Stomach (tissue), 9 donors: ENCODE measurements around the gene C2CD3. TPM values are rescaled to one million over a fixed set of nuclear protein-coding genes. Genes with fewer than 3 reads are reported as not detected.

ENCODE experiments used
- DNase-seq, 2 donors: peaks; one replicate each; pipeline versions ENCODE4 v3.0.0 to v3.0.0-alpha.2; 2013 to 2019
- H3K27ac ChIP-seq, 5 donors: fragments of 200-600 bp in 4 of 5; sonication (generic) in 4 of 5; one replicate each; pipeline ENCODE4 v1.5.1; 2013 to 2019; ENCODE audit warnings: mild to moderate bottlenecking in 1 of 5, moderate library complexity in 1 of 5
- H3K27me3 ChIP-seq, 3 donors: fragments of 200-600 bp; sonication (generic); one replicate each; pipeline ENCODE4 v1.5.1; 2017 to 2019; ENCODE audit warnings: mixed run types in 1 of 3
- H3K36me3 ChIP-seq, 4 donors: fragments of 200-600 bp; sonication (generic); 1 replicate in 3 of 4; 2 replicates in 1 of 4; pipeline ENCODE4 v1.5.1; 2016 to 2019
- H3K4me1 ChIP-seq, 4 donors: fragments of 200-600 bp; sonication (generic); one replicate each; pipeline ENCODE4 v1.5.1; 2016 to 2019
- H3K4me3 ChIP-seq, 4 donors: fragments of 200-600 bp; sonication (generic) in 3 of 4; one replicate each; pipeline ENCODE4 v1.5.1; 2016 to 2019; ENCODE audit warnings: mild to moderate bottlenecking in 1 of 4
- H3K9me3 ChIP-seq, 4 donors: fragments of 200-600 bp; sonication (generic); one replicate each; pipeline ENCODE4 v1.5.1; 2016 to 2019
- EP300 ChIP-seq: sonication (generic); formaldehyde crosslinking; IDR thresholded peaks from one replicate; pipeline ENCODE4 v1.6.1; 2017; ENCODE audit warnings: antibody characterized with exemption
- POLR2A ChIP-seq, 4 donors: fragments of 450-650 bp; IDR thresholded peaks; one replicate each; pipeline ENCODE4 v1.6.1; 2016; ENCODE audit warnings: antibody characterized with exemption in 4 of 4, control low read depth in 2 of 4, mild to moderate bottlenecking in 1 of 4, moderate library complexity in 1 of 4
- POLR2AphosphoS5 ChIP-seq, 3 donors: sonication (generic); formaldehyde crosslinking; IDR thresholded peaks; one replicate each; pipeline ENCODE4 v1.6.1; 2016; ENCODE audit warnings: antibody characterized with exemption in 3 of 3
- WGBS, 5 donors: extraction: QIAGEN DNeasy Blood & Tissue Kit in 3 of 5; methylation state at CpG; one replicate each; pipeline versions ENCODE4 v1.1.5 to v1.1.7; 2013 to 2018; 5-methylcytosine and 5-hydroxymethylcytosine counted together
- intact Hi-C: fragments of 100-400 bp; cut with DNase I; formaldehyde crosslinking; loops from one replicate; pipeline ENCODE4 v1.15.1; 2023; ENCODE audit warnings: low total_unique reads
- polyA plus RNA-seq, 3 donors: library from polyadenylated mRNA; stranded (reverse); fragments of 200-250 nt; gene quantifications; one replicate each; pipeline ENCODE4 v1.2.3, GENCODE V29; 2013
- total RNA-seq, 5 donors: library from RNA; depleted of rRNA; stranded (reverse); fragments of >200 nt; gene quantifications; one replicate each; pipeline versions ENCODE4 v1.1.0 to v1.2.3, GENCODE V29; 2014 to 2016
- TF ChIP-seq, protein P1 (sequence below), 7 experiments: fragments of 450-650 bp in 4 of 7; fragments of 200-600 bp in 3 of 7; sonication (generic) in 3 of 7; IDR thresholded peaks; one replicate each; pipeline ENCODE4 v1.5.1; 2016 to 2019; ENCODE audit warnings: antibody characterized with exemption in 7 of 7, control low read depth in 2 of 7, mild to moderate bottlenecking in 1 of 7
- donor health status: healthy with polysubstance abuse.
- donor health status: Bipolar disorder and iron deficiency.
- donor health status: healthy.

C2CD3 gene
- total and polyA plus RNA-seq, 8 donors = 5.6 to 176 (median 38.6) TPM

DNA sequence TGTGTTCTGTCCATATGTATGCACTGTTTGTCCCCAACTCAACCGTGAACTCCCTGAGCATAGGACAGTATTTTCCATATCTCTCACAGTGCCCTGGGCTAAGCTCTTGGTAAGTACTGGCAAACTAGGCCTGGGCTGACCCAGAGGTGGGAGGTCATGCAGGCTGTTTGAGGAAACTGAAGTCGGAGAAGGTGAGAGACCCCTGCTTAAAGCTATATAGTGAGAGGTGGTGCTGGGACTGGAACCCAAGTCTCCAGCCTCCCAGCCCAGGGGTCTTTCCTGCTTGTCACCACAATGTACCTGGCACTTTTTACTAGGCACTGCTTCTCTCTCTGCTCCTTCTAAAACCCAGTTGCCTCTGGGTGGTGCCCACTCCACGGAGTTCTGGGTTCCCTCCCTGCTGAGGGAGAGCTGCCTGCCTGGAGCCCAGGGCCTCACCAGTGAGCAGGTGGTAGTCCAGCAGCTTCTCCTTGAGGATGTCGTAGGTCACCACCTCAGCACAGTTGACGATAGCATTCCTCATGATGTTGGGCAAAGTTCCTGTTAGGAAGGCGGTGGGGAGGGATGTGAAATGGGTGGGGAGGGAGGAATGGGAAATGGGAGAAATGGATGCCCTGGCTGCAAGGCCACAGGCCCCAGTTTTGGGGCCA, 166.6 kb downstream of the C2CD3 start:
- WGBS, 5 donors = 82 to 95% (median 93%) methylated on average over 6 of the region's 6 CpGs
- H3K36me3 ChIP-seq = peaks cover 12 to 34% (median 23%) of the 10 kb centered on the region in 4 donors
- TF ChIP-seq EP300 = no peak
- TF ChIP-seq, protein P1, sequence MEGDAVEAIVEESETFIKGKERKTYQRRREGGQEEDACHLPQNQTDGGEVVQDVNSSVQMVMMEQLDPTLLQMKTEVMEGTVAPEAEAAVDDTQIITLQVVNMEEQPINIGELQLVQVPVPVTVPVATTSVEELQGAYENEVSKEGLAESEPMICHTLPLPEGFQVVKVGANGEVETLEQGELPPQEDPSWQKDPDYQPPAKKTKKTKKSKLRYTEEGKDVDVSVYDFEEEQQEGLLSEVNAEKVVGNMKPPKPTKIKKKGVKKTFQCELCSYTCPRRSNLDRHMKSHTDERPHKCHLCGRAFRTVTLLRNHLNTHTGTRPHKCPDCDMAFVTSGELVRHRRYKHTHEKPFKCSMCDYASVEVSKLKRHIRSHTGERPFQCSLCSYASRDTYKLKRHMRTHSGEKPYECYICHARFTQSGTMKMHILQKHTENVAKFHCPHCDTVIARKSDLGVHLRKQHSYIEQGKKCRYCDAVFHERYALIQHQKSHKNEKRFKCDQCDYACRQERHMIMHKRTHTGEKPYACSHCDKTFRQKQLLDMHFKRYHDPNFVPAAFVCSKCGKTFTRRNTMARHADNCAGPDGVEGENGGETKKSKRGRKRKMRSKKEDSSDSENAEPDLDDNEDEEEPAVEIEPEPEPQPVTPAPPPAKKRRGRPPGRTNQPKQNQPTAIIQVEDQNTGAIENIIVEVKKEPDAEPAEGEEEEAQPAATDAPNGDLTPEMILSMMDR (IDR thresholded peaks at IDR 0.05) = no peak
- TF ChIP-seq POLR2AphosphoS5 (IDR thresholded peaks at IDR 0.05) = no peak
- TF ChIP-seq POLR2A (IDR thresholded peaks at IDR 0.05) = no peak
- H3K4me3 ChIP-seq = no peak overlapping the region
- no peaks in the 10 kb centered on the region for H3K9me3 ChIP-seq
- H3K27me3 ChIP-seq = no peaks in the 10 kb centered on the region
- intact Hi-C loops = no loop called here
- H3K4me1 ChIP-seq = peaks cover 0 to 12% (median 6%) of the 10 kb centered on the region in 4 donors
- DNase-seq = no peak
- no peak overlapping the region for H3K27ac ChIP-seq

DNA sequence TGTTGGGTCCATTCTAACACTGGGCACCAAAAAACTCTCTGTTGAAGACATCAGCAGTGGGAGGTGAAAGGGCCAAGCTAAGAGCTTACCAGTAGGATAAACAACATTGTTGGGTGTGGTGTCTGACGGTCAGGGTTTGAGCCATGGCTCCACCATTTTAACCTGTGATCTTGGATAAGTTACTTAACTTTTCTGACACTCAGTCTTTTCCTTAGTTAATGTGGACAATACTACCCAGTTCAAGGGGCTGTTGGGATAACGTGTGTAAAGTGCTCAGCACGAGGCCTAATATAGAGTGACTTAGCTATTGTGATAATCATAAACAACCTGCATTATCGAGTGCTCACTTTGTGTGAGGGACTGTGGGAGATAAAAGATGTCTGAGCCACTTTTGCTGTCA, 168.0 kb downstream of the C2CD3 start:
- Histone ChIP-seq H3K4me1 (peaks cover 0 to 12% (median 6%) of the 10 kb centered on the region in 4 donors), H3K9me3 (no peaks in the 10 kb centered on the region), H3K27ac (no peak overlapping the region), H3K36me3 (peaks cover 12 to 34% (median 23%) of the 10 kb centered on the region in 4 donors), H3K27me3 (no peaks in the 10 kb centered on the region), H3K4me3 (no peak overlapping the region)
- no peak for DNase-seq
- intact Hi-C loops = no loop called here
- WGBS, 5 donors = 93 to 97% (median 94%) methylated on average over 4 of the region's 4 CpGs
- TF ChIP-seq POLR2AphosphoS5 (IDR thresholded peaks at IDR 0.05) = no peak
- TF ChIP-seq EP300 = no peak
- TF ChIP-seq, protein P1 (IDR thresholded peaks at IDR 0.05) = no peak
- no peak for TF ChIP-seq POLR2A (IDR thresholded peaks at IDR 0.05)

GRCh38 chr11:74001822-74002286, 168.9 kb downstream of the C2CD3 start:
- H3K4me3 ChIP-seq = no peak overlapping the region
- peaks cover 0 to 12% (median 6%) of the 10 kb centered on the region in 4 donors for H3K4me1 ChIP-seq
- TF ChIP-seq, protein P1 (IDR thresholded peaks at IDR 0.05) = no peak
- TF ChIP-seq POLR2AphosphoS5 (IDR thresholded peaks at IDR 0.05) (no peak), POLR2A (IDR thresholded peaks at IDR 0.05) (no peak), EP300 (no peak)
- H3K9me3 ChIP-seq = no peaks in the 10 kb centered on the region
- peaks cover 12 to 34% (median 23%) of the 10 kb centered on the region in 4 donors for H3K36me3 ChIP-seq
- DNase-seq = no peak
- WGBS, 5 donors = 68 to 87% (median 76%) methylated on average over 7 of the region's 7 CpGs
- no peak overlapping the region for H3K27ac ChIP-seq
- H3K27me3 ChIP-seq = no peaks in the 10 kb centered on the region
- intact Hi-C loops = no loop called here

DNA sequence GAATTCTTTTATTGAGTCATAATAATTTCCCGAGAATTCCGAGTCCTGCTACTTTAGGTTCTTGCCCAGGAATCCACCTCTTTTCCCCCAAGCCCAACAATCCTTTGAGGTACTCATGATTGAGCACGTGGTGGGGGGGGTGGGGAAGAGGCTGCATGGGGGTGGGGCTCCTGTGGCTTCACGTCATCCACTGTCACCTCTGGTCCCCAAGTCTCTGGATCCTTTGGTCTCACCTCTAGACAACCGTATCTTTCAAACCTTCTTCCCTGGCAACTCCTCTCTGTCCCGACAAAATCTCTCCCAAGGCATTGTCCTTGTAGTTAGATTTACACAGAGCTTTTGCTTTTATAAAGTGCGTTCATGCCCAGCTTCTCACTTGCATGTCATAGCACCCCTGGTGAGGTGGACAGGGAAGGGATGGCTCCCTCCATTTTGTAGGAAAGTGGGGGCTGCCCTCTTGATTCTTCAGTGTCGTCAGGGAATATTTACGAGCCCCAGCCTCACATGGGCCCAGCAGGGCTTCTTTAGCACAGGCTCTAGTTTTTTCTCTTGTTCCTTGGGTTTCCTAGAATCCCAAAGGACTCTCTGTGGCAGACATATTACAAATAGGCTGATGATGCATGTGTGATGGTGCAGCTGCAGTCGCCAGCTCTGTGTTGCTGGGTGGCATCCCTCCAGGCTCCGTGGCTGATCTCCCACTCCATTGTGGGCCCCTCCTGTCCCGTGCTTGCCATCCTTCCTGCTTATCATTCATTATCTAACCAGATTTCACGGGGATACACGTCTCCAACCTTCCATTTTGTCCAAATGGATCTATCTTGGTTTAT, 170.3 kb downstream of the C2CD3 start:
- H3K9me3 ChIP-seq = no peaks in the 10 kb centered on the region
- DNase-seq = no peak
- H3K27ac ChIP-seq = no peak overlapping the region
- TF ChIP-seq POLR2AphosphoS5 (IDR thresholded peaks at IDR 0.05) = no peak
- no peak for TF ChIP-seq POLR2A (IDR thresholded peaks at IDR 0.05)
- no peak for TF ChIP-seq EP300
- TF ChIP-seq, protein P1 (IDR thresholded peaks at IDR 0.05) = no peak
- no peaks in the 10 kb centered on the region for H3K27me3 ChIP-seq
- H3K36me3 ChIP-seq = peaks cover 12 to 34% (median 23%) of the 10 kb centered on the region in 4 donors
- no peak overlapping the region for H3K4me3 ChIP-seq
- 85 to 94% (median 91%) methylated on average over 14 of the region's 14 CpGs for WGBS, 5 donors
- intact Hi-C loops = no loop called here
- peaks cover 0 to 9% (median 4%) of the 10 kb centered on the region in 4 donors for H3K4me1 ChIP-seq
